NCI-H460 (cell line): ENCODE data around the gene HINT1. TPM values are rescaled to one million over a fixed set of nuclear protein-coding genes. Genes with fewer than 3 reads are reported as not detected.
"Not testable (repeated sequence)": the region's sequence is repeated elsewhere in the genome, so short reads cannot be mapped to it uniquely, and the experiment has no call there.

Source experiments
- DNase-seq: peaks from one replicate; pipeline ENCODE4 v3.0.0-alpha.2; 2016; ENCODE audit warnings: low read depth; ENCODE audit errors: extremely low read depth
- total RNA-seq: library from RNA; depleted of rRNA; stranded (reverse); fragments of >200 nt; shearing (Covaris generic); gene quantifications from 2 replicates; pipeline ENCODE4 v1.2.3, GENCODE V29; 2014

HINT1 gene
- total RNA-seq, 1 experiment from 2014 or later, result 596 TPM

DNA sequence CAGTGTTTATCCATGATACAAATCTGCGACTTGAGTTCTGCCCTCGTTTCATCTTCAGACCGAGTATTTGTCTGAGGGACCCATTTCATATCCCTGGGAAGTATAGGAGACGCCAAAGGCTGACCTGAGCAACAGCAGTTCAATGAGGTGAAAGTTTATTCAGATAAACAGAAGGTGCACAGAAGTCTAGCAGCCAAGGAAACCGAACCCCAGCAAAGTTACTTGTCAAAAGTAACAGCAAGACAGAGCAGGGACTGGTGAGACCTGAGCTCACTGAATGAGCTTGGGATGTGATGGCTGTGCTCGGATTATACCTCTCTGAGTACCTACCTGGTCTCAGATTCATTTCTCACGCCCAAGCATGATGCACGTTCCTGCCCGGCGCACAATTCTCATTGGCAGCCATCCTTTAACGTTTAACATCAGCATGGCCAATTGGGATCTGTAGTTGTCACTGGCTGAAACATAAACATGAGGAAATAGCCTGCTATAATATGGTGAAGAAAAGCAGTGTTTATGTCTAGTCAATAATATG is 6.3 kb upstream of the HINT1 start:
- no peak for DNase-seq

DNA sequence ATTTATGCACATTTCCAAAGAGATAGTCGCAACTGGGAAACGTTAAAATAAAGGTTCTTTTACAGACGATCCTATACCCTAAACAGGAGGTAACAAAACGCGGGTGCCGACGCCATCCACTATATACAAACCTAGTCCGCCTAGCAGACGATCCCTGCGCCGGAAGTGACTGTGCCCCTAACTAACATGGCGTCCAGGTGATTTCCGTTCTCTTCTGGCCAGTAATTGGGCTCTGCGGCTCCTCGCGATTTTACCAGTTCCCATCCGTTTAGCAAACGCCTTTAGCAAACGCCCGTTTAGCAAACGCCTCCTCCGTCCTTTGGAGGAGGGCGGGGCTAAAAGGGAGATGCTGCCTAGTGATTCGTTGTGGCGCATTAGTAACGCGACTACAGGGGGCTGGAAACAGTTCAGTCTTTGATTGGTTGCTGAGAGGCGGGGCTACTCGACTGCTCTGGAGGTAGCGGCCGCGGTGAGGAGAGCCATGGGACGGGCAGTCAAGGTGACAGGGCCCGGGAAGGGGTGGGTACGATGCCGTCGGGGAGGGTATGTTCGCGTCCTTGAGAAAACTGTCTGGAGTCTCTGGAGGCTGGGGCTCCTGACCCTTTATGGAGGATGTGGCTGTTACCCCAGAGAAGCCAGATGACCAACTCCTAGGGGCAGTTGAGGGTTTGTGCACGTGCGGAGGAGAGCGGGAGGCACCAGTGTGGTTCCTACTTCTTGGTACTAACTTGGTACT is 5.7 kb upstream of the HINT1 start, which contains the start of gene LYRM7:
Gene LYRM7, plus strand, starts transcription at position 405 of the 736 bp plus-strand sequence. Its CDS starts 77 bp downstream, at position 482.
- peak; percentile 100 for DNase-seq

DNA sequence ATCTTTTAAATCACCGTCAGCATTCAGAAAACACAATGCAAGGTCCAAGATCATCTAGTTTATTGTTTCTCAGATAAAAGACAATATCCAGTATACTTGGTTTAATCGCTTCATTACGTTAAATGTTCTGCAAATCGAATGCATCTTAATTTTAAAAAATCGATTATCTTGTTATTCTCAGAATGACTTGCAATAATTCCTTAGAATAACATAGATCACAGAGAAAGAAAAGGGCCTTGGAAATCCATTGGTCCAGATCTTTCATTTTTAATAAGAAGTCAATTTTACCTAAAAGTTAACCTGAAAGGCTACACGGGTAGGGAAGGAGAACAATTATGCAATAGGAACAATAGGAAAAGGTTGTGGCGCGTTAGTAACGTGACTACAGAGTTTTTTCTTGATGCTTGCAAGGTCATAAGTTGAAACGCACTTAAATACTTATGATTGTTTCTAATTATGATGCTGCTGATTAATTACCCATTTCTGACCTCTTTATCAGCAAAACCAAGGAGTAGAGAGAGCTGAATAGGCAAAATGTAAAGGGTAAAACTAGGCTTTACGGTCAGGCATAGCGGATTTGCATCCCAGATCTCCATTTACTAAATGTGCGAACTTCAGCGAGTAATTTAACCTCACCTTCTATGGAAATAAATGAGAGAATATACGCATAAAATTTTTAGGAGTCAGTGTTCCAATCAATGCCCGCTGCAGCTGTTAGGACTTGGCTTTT is 4.9 kb upstream of the HINT1 start:
- DNase-seq, result no peak

DNA sequence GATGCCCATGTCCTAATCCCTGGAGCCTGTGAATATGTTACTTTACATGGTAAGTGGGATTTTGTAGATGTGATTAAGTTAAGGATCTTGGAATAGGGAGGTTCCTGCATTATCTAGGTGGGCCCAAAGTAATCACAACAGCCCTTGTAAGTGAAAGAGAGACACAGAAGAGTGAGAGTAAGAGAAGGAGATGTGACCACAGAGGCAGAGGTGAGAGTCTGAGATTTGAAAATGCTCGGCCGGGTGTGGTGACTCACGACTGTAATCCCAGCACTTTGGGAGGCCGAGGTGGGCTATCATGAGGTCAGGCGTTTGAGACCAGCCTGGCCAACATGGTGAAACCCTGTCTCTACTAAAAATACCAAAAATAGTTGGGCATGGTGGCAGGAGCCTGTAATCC is 2.6 kb upstream of the HINT1 start:
- no peak for DNase-seq

- DNase-seq, result peak; percentile 38
Measured at GRCh38 chr5:131164191-131165118, 601 bp downstream of the HINT1 start.

DNA sequence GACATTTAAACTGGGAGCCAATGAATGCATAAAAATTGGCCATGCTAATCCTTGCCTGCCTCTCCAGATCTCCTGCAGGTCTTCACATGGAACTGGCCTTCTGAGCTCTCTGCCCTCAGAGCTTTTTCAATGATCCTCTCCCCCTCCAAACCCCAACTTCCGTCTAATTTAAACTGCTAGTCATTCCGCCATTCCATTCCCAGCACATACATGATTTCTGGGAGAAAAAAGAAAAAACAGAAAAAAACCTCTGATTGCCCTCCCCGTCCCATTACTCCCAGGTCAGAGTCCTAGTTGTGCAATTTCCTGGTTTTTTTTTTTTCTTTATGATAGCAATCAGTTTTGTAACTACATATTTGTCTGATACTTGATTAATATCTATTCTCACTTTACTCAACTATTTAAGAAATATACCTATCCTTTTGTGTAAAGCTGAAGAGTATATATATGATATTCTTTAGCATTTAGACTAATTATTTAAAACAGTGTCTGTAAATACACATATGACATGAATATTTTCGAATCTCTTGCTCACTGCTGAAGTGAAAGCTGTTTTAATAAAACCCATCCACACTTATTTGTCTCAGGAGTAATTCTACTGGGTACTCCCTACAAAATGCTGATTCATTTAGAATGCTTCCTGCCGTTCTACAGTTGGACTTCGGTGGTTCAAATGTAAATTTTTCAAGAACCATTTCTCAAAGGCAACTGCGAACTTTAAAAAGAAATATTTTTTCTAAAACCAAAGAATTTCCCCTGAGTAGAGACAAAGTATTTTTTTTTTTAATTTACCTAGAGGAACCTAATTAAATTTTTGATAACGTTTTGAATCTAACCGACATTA is 1.6 kb downstream of the HINT1 start:
- DNase-seq, result peak; percentile 21

DNA sequence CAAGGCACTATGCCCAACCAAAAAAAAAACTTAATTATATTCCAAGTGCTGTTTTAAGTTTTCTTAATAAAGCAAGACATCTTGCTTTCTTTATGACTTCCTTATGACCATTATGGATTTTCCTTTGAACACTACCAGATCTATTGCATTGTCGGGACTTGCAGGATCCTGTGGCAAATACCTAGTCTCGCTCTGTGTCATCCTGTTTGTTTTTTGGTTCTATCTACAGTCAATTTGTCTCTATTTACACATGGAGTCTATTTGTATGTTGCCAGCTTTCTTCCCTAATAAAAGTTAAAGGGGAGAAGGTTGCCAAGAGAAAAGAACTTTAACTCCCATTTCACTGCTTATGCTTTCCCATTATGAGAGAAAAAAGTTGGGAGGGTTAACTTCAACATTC is 4.9 kb downstream of the HINT1 start:
- DNase-seq, result no peak

DNA sequence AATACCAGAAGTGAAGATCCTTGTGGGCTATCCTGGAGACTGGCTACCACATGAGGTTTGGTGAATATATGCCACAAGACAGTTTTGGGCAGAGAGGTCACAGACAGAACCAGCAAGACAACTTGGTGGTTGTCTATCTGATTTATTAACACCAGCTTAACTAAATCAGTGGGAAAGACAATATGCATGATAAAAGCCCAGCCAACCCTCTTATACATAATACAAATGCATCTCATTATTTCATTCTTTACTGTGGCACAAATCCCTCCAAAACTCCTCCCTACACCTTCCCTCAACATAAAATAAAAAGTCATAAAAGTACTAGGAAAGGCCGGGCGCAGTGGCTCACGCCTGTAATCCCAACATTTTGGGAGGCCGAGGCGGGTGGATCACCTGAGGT is 8.1 kb downstream of the HINT1 start:
- DNase-seq, result no peak

- no peak for DNase-seq
Measured at GRCh38 chr5:131156385-131156784, 8.7 kb downstream of the HINT1 start.

DNA sequence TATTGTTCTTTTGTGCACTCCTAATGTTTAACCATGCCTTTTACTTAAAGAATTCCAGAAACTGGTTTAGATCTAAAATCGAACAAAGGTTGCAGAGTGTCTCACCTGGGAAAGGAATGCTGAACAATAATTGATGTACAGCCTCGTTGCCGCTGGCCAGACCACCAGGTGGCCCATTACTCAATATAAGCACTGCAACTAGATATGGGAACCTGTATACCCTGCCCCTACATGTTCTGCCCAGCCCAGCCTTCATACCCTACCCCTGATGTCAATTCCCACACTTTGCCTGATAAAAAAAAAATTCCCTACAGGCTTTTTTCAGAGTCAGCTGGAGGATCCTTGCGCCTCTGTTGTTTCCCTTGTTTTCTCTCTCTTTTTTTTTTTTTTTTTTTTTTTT is 13.8 kb downstream of the HINT1 start:
- no peak for DNase-seq

DNA sequence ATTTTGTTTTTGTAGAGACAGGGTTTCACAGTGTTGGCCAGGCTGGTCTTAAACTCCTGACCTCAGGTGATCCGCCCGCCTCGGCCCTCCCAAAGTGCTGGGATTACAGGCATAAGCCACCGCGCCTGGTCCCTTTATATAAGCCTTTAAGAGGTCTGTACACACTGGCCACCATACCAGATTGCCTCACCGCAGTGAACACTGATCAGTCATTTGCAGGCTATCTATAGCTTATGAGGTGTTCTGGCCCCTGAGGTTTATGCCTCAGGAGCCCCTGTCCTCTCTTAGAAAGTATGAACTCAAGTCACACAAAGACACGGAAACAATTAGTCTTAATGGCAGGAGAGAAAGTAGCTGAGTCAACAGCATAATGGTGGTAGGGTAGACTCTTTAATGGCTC is 14.6 kb downstream of the HINT1 start:
- no peak for DNase-seq

DNA sequence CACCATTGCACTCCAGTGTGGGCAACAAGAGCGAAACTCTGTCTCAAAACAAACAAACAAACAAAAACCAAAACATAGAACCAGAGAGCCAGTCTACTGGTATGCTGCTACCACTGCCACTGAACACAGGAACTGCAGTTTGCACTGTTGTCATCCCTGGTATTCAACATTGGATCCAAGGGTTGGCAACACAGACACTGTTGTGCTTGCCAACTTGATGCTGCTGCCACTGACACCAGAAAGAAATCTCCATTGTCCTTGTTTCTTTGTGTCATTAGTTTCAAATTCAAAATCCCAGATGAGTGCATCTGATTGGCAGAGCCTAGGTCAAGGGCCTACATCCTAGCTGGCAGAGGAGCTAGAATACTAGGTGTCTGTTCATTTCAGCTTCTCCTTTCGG is 16.2 kb downstream of the HINT1 start:
- DNase-seq, result no peak

GRCh38 chr5:131147258-131147657 is 17.8 kb downstream of the HINT1 start:
- no peak for DNase-seq

GRCh38 chr5:131142970-131143617 is 22.0 kb downstream of the HINT1 start:
- DNase-seq, result no peak

DNA sequence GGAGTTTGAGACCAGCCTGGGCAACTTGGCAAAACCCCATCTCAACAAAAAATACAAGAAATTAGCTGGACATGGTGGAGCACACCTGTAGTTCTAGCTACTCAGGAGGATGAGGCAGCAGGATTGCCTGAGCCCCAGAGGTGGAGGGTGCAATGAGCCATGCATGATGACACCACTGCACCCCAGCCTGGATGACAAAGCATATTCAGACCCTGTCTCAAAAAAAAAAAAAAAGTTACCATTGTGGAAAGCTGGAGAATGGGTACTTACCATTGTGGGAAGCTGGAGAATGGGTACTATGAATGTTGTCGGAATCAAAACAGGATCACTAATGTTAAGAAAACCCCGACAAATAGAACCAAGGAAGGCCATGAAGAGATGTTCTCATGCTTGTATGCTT is 25.7 kb downstream of the HINT1 start:
- DNase-seq, result no peak

GRCh38 chr5:131138406-131138805 is 26.6 kb downstream of the HINT1 start:
- not testable (repeated sequence) for DNase-seq

DNA sequence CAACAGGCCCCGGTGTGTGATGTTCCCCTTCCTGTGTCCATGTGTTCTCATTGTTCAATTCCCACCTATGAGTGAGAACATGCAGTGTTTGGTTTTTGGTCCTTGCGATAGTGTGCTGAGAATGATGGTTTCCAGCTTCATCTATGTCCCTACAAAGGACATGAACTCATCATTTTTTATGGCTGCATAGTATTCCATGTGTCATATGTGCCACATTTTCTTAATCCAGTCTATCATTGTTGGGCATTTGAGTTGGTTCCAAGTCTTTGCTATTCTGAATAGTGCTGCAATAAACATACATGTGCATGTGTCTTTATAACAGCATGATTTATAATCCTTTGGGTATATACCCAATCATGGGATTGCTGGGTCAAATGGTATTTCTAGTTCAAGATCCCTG is 32.0 kb downstream of the HINT1 start:
- not testable (repeated sequence) for DNase-seq

GRCh38 chr5:131129306-131129705 is 35.8 kb downstream of the HINT1 start:
- DNase-seq, result no peak

- DNase-seq, result not testable (repeated sequence)
Measured at GRCh38 chr5:131127244-131127643, 37.8 kb downstream of the HINT1 start.
